Measurements from ENCODE around the gene B4GALT3. TPM values are rescaled to one million over a fixed set of nuclear protein-coding genes. Genes with fewer than 3 reads are reported as not detected.

Gene B4GALT3
- total RNA-seq, 1 donor from 2014 or later: 44.0 TPM

GRCh38 chr1:161185732-161186311 lies 8.5 kb upstream of the B4GALT3 start:
- TF ChIP-seq, protein P1, sequence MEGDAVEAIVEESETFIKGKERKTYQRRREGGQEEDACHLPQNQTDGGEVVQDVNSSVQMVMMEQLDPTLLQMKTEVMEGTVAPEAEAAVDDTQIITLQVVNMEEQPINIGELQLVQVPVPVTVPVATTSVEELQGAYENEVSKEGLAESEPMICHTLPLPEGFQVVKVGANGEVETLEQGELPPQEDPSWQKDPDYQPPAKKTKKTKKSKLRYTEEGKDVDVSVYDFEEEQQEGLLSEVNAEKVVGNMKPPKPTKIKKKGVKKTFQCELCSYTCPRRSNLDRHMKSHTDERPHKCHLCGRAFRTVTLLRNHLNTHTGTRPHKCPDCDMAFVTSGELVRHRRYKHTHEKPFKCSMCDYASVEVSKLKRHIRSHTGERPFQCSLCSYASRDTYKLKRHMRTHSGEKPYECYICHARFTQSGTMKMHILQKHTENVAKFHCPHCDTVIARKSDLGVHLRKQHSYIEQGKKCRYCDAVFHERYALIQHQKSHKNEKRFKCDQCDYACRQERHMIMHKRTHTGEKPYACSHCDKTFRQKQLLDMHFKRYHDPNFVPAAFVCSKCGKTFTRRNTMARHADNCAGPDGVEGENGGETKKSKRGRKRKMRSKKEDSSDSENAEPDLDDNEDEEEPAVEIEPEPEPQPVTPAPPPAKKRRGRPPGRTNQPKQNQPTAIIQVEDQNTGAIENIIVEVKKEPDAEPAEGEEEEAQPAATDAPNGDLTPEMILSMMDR (IDR thresholded peaks at IDR 0.05; ENCODE audit: unreplicated experiment): no peak
- DNase-seq (ENCODE audit: low spot score): no peak
- H3K27me3 Mint-ChIP-seq (ENCODE audit: unreplicated experiment): peaks cover 2% of the 10 kb centered on the region
- H3K36me3 Mint-ChIP-seq (ENCODE audit: low read depth, unreplicated experiment): no peaks in the 10 kb centered on the region
- peak overlapping the region; percentile 5 for H3K4me3 Mint-ChIP-seq (ENCODE audit: unreplicated experiment)
- H3K27ac Mint-ChIP-seq (ENCODE audit: unreplicated experiment): peak overlapping the region; percentile 14
- no peaks in the 10 kb centered on the region for H3K9me3 Mint-ChIP-seq (ENCODE audit: unreplicated experiment)
- H3K4me1 Mint-ChIP-seq (ENCODE audit: unreplicated experiment): peaks cover 49% of the 10 kb centered on the region

DNA sequence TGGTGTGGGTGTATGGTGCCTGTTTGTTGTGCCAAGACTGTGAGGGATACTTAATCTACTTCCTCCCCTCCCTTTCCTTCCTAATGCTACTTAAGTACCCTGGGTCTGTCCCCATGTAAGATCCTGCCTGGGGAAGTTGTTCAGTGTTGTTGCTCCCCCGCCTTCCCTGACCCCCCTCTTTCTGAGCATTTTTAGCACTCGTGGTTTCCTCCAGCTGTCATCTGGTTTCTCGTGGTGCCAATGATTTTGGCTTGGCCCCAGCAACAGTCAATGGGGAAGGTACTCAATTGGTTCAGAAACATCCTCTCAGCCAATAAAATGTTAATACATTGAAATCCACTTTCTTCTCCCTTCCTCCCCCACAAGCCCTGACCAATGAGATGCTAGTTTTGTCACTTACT lies 8.0 kb upstream of the B4GALT3 start:
- H3K27ac Mint-ChIP-seq (ENCODE audit: unreplicated experiment): peak overlapping the region; percentile 12
- DNase-seq (ENCODE audit: low spot score): no peak
- H3K4me3 Mint-ChIP-seq (ENCODE audit: unreplicated experiment): peak overlapping the region; percentile 5
- no peaks in the 10 kb centered on the region for H3K36me3 Mint-ChIP-seq (ENCODE audit: low read depth, unreplicated experiment)
- H3K4me1 Mint-ChIP-seq (ENCODE audit: unreplicated experiment): peaks cover 45% of the 10 kb centered on the region
- H3K9me3 Mint-ChIP-seq (ENCODE audit: unreplicated experiment): no peaks in the 10 kb centered on the region
- peaks cover 2% of the 10 kb centered on the region for H3K27me3 Mint-ChIP-seq (ENCODE audit: unreplicated experiment)
- TF ChIP-seq, protein P1 (IDR thresholded peaks at IDR 0.05; ENCODE audit: unreplicated experiment): no peak

DNA sequence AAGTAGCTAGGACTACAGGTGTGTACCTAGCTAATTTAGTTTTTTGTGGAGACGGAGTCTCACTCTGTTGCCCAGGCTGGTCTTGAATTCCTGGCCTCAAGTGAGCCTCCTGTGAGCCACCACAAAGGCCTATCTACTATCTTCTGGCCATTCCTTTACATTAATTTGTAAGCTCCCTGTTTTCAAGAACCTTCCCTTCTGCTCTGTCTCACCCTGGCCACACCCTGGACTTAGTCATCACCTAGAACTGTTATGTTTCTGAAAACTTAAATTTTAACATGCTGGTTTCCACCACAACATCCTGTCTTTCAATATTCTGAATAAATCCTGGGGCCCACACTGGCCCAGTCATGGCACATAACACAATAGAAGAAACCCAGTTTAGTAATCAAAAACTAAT lies 4.9 kb upstream of the B4GALT3 start:
- Mint-ChIP-seq H3K27me3 (ENCODE audit: unreplicated experiment) (peaks cover 2% of the 10 kb centered on the region), H3K27ac (ENCODE audit: unreplicated experiment) (no peak overlapping the region), H3K4me1 (ENCODE audit: unreplicated experiment) (peaks cover 36% of the 10 kb centered on the region), H3K4me3 (ENCODE audit: unreplicated experiment) (no peak overlapping the region), H3K9me3 (ENCODE audit: unreplicated experiment) (no peaks in the 10 kb centered on the region), H3K36me3 (ENCODE audit: low read depth, unreplicated experiment) (no peaks in the 10 kb centered on the region)
- no peak for DNase-seq (ENCODE audit: low spot score)
- TF ChIP-seq, protein P1 (IDR thresholded peaks at IDR 0.05; ENCODE audit: unreplicated experiment): no peak

- TF ChIP-seq, protein P1 (IDR thresholded peaks at IDR 0.05; ENCODE audit: unreplicated experiment): no peak
- H3K4me1 Mint-ChIP-seq (ENCODE audit: unreplicated experiment): peaks cover 35% of the 10 kb centered on the region
- peaks cover 12% of the 10 kb centered on the region for H3K27me3 Mint-ChIP-seq (ENCODE audit: unreplicated experiment)
- H3K27ac Mint-ChIP-seq (ENCODE audit: unreplicated experiment): no peak overlapping the region
- peaks cover 11% of the 10 kb centered on the region for H3K36me3 Mint-ChIP-seq (ENCODE audit: low read depth, unreplicated experiment)
- no peak overlapping the region for H3K4me3 Mint-ChIP-seq (ENCODE audit: unreplicated experiment)
- H3K9me3 Mint-ChIP-seq (ENCODE audit: unreplicated experiment): no peaks in the 10 kb centered on the region
- no peak for DNase-seq (ENCODE audit: low spot score)
These were observed 3.3 kb upstream of the B4GALT3 start for GRCh38 chr1:161180639-161181038.

GRCh38 chr1:161179698-161180097 lies 2.4 kb upstream of the B4GALT3 start:
- H3K4me3 Mint-ChIP-seq (ENCODE audit: unreplicated experiment): no peak overlapping the region
- TF ChIP-seq, protein P1 (IDR thresholded peaks at IDR 0.05; ENCODE audit: unreplicated experiment): no peak
- peaks cover 30% of the 10 kb centered on the region for H3K4me1 Mint-ChIP-seq (ENCODE audit: unreplicated experiment)
- peaks cover 14% of the 10 kb centered on the region for H3K27me3 Mint-ChIP-seq (ENCODE audit: unreplicated experiment)
- no peak overlapping the region for H3K27ac Mint-ChIP-seq (ENCODE audit: unreplicated experiment)
- H3K9me3 Mint-ChIP-seq (ENCODE audit: unreplicated experiment): no peaks in the 10 kb centered on the region
- DNase-seq (ENCODE audit: low spot score): no peak
- H3K36me3 Mint-ChIP-seq (ENCODE audit: low read depth, unreplicated experiment): peaks cover 18% of the 10 kb centered on the region
